PFSK-1 (cell line): ENCODE measurements around the gene PNRC1.

ENCODE experiments used
- FOXP2 ChIP-seq: optimal IDR thresholded peaks from 2 replicates; pipeline ENCODE3; 2011; ENCODE audit warnings: borderline replicate concordance, control low read depth, inconsistent platforms; ENCODE audit not compliant: insufficient read depth; ENCODE audit errors: extremely low read length, extremely low read depth
- POLR2AphosphoS5 ChIP-seq: IDR thresholded peaks from 2 replicates; pipeline ENCODE4 v1.6.1; 2012; ENCODE audit warnings: low read depth, mild to moderate bottlenecking, control low read depth, low read length, moderate library complexity
- SIN3A ChIP-seq: IDR thresholded peaks from 2 replicates; pipeline ENCODE4 v1.6.1; 2012; ENCODE audit warnings: mild to moderate bottlenecking, low read length, moderate library complexity, borderline replicate concordance; ENCODE audit not compliant: insufficient read depth
- TAF1 ChIP-seq: IDR thresholded peaks from 2 replicates; pipeline ENCODE4 v1.6.1; 2012; ENCODE audit warnings: low read length, control low read depth, borderline replicate concordance; ENCODE audit not compliant: insufficient read depth
- TF ChIP-seq, protein P1 (sequence below), 2 experiments: IDR thresholded peaks; 2 replicates each; pipeline versions ENCODE4 v1.6.1 to v1.8.0; 2011 to 2012; ENCODE audit warnings: low read depth in 2 of 2, low read length in 2 of 2, control low read depth in 1 of 2, inconsistent platforms in 1 of 2, mild to moderate bottlenecking in 1 of 2, moderate library complexity in 1 of 2; ENCODE audit not compliant: insufficient read depth in 1 of 2

The PNRC1 gene

DNA sequence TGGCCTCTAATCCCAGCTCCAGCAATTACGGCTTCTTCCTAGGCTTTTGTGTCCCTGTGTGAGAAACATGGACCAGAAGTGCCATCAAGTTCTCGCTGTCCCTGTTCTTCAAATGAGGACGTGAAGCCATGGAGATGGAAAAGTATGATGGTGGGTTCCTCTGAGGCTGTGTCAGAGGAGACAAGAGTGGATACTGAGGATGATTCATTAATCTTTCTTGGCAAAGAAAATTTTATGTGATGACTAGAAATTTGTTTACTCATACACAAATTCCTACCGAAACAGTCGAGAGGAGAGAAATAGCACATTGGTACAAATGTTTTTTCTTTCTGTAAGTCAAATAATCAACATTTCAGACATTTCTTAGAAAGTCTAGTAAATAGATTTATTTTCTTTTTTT, 35.0 kb upstream of the PNRC1 start:
- TF ChIP-seq SIN3A (no peak), TAF1 (no peak), FOXP2 (no peak), POLR2AphosphoS5 (no peak)
- TF ChIP-seq, protein P1, sequence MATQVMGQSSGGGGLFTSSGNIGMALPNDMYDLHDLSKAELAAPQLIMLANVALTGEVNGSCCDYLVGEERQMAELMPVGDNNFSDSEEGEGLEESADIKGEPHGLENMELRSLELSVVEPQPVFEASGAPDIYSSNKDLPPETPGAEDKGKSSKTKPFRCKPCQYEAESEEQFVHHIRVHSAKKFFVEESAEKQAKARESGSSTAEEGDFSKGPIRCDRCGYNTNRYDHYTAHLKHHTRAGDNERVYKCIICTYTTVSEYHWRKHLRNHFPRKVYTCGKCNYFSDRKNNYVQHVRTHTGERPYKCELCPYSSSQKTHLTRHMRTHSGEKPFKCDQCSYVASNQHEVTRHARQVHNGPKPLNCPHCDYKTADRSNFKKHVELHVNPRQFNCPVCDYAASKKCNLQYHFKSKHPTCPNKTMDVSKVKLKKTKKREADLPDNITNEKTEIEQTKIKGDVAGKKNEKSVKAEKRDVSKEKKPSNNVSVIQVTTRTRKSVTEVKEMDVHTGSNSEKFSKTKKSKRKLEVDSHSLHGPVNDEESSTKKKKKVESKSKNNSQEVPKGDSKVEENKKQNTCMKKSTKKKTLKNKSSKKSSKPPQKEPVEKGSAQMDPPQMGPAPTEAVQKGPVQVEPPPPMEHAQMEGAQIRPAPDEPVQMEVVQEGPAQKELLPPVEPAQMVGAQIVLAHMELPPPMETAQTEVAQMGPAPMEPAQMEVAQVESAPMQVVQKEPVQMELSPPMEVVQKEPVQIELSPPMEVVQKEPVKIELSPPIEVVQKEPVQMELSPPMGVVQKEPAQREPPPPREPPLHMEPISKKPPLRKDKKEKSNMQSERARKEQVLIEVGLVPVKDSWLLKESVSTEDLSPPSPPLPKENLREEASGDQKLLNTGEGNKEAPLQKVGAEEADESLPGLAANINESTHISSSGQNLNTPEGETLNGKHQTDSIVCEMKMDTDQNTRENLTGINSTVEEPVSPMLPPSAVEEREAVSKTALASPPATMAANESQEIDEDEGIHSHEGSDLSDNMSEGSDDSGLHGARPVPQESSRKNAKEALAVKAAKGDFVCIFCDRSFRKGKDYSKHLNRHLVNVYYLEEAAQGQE (IDR thresholded peaks at IDR 0.05; ENCODE audit: insufficient read depth in 1 of 2, low read depth in 2 of 2, low read length in 2 of 2), result no peak

GRCh38 chr6:89047473-89047872, 33.1 kb upstream of the PNRC1 start:
- TF ChIP-seq FOXP2 (peak; percentile 19), TAF1 (no peak; the same call in 1 of the 2 replicates), SIN3A (peak; percentile 45; the same call in 1 of the 2 replicates)

DNA sequence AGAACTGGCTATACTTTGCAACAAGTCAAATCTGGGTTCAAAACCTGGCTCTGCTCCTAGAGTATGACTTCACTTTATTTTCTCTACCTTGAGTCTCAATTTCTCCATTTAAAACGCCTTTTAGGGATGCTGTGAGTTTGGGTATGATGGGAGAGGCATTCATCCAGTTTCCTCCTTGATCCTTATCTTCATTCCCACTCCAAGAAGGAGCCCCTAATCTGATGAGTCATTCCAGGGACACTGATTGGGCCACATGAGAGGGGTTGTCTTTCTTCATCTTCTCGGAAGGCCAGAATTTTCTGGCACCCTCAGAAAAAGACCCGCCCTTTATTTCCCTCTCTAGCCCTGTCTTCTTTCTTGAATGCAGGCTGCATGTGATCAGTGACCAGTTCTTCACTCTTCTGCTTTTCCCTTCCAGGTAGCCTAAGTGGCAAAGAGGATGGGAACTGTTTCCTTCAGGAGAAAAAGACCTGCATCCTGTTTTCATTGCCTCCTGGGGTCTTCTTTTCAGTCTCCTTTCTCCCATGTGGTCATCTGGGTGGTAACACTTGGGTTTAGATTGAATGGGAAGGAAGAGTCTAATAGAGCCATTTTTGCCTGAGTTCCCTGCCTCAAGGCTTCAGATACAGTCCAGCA, 32.1 kb upstream of the PNRC1 start:
- no peak for TF ChIP-seq POLR2AphosphoS5
- TF ChIP-seq, protein P1 (IDR thresholded peaks at IDR 0.05; ENCODE audit: insufficient read depth in 1 of 2, low read depth in 2 of 2, low read length in 2 of 2), result 0 out of 4 replicates have a peak, but pooled peaks of 1 of the 2 experiments have one; percentile 18

- TF ChIP-seq, protein P1 (IDR thresholded peaks at IDR 0.05; ENCODE audit: insufficient read depth in 1 of 2, low read depth in 2 of 2, low read length in 2 of 2), result no peak
- no peak for TF ChIP-seq SIN3A
- no peak for TF ChIP-seq FOXP2
- TF ChIP-seq TAF1, result no peak
- no peak for TF ChIP-seq POLR2AphosphoS5
Measured at GRCh38 chr6:89048985-89049384, 31.6 kb upstream of the PNRC1 start.

- no peak for TF ChIP-seq FOXP2
- TF ChIP-seq TAF1, result no peak
- TF ChIP-seq, protein P1 (IDR thresholded peaks at IDR 0.05; ENCODE audit: insufficient read depth in 1 of 2, low read depth in 2 of 2, low read length in 2 of 2), result no peak
- no peak for TF ChIP-seq POLR2AphosphoS5
- TF ChIP-seq SIN3A, result no peak
Measured at GRCh38 chr6:89050155-89050554, 30.4 kb upstream of the PNRC1 start.
